Hepatocyte (in vitro differentiated cells): ENCODE results near the gene UNG. TPM values are rescaled to one million over a fixed set of nuclear protein-coding genes. Genes with fewer than 3 reads are reported as not detected.

ENCODE experiments used
- DNase-seq: peaks from one replicate; pipeline ENCODE4 v3.0.0-alpha.2; 2016; ENCODE audit warnings: low spot score
- H2AFZ ChIP-seq: fragments of 200-600 bp; sonication (generic); 2 replicates; pipeline ENCODE4 v1.6.0; 2016; ENCODE audit warnings: antibody characterized with exemption, mild to moderate bottlenecking
- H3K27ac ChIP-seq: fragments of 200-600 bp; sonication (generic); 2 replicates; pipeline ENCODE4 v1.5.1; 2016; ENCODE audit warnings: mild to moderate bottlenecking
- H3K27me3 ChIP-seq: fragments of 200-600 bp; sonication (generic); 2 replicates; pipeline ENCODE4 v1.6.1; 2016
- H3K36me3 ChIP-seq: fragments of 200-600 bp; sonication (generic); replicated peaks from 2 replicates; pipeline ENCODE4 v1.5.1; 2016; ENCODE audit warnings: low read depth; ENCODE audit not compliant: insufficient read depth
- H3K4me1 ChIP-seq: fragments of 200-600 bp; sonication (generic); 2 replicates; pipeline ENCODE4 v1.5.1; 2016; ENCODE audit warnings: mild to moderate bottlenecking, moderate library complexity; ENCODE audit not compliant: insufficient read depth
- H3K4me2 ChIP-seq: fragments of 200-600 bp; sonication (generic); 2 replicates; pipeline ENCODE4 v1.6.0; 2016
- H3K4me3 ChIP-seq: fragments of 200-600 bp; sonication (generic); 2 replicates; pipeline ENCODE4 v1.5.1; 2016; ENCODE audit warnings: mild to moderate bottlenecking
- H3K79me2 ChIP-seq: fragments of 200-600 bp; sonication (generic); 2 replicates; pipeline ENCODE4 v1.6.0; 2017; ENCODE audit warnings: mild to moderate bottlenecking
- H3K9me2 ChIP-seq: fragments of 200-600 bp; sonication (generic); replicated peaks from 2 replicates; pipeline ENCODE4 v1.6.0; 2017; ENCODE audit warnings: mild to moderate bottlenecking; ENCODE audit not compliant: insufficient read depth
- H3K9me3 ChIP-seq: fragments of 200-600 bp; sonication (generic); 2 replicates; pipeline ENCODE4 v1.5.1; 2016; ENCODE audit warnings: low read depth, mild to moderate bottlenecking
- H4K20me1 ChIP-seq: fragments of 200-600 bp; sonication (generic); 2 replicates; pipeline ENCODE4 v1.6.0; 2016; ENCODE audit warnings: mild to moderate bottlenecking; ENCODE audit not compliant: insufficient read depth, poor library complexity, severe bottlenecking
- EZH2 ChIP-seq: fragments of 200-600 bp; sonication (generic); IDR thresholded peaks from 2 replicates; pipeline ENCODE4 v1.6.1; 2016; ENCODE audit warnings: antibody characterized with exemption, mild to moderate bottlenecking, borderline replicate concordance
- EZH2phosphoT487 ChIP-seq: fragments of 200-600 bp; sonication (generic); IDR thresholded peaks from one replicate; pipeline ENCODE4 v1.6.1; 2018; ENCODE audit warnings: antibody characterized with exemption, mild to moderate bottlenecking, low read depth, moderate library complexity; ENCODE audit not compliant: unreplicated experiment, severe bottlenecking
- WGBS: methylation state at CpG from one replicate; pipeline ENCODE4 v1.1.6; 2016; ENCODE audit warnings: low lambda C conversion rate; ENCODE audit errors: missing lambda C conversion rate; 5-methylcytosine and 5-hydroxymethylcytosine counted together
- polyA plus RNA-seq: library from polyadenylated mRNA; unstranded; fragments of >200 nt; fragmentation: Nextera tagmentation; extraction: Ambion mirVana; gene quantifications from 2 replicates; pipeline ENCODE4 v1.2.1, GENCODE V29; 2016
- total RNA-seq: library from RNA; depleted of rRNA; stranded (reverse); fragments of >200 nt; gene quantifications from 2 replicates; pipeline ENCODE4 v1.2.3, GENCODE V29; 2014
- TF ChIP-seq, protein P1 (sequence below): fragments of 200-600 bp; sonication (generic); IDR thresholded peaks from 2 replicates; pipeline ENCODE4 v1.5.1; 2016; ENCODE audit warnings: antibody characterized with exemption, mild to moderate bottlenecking; ENCODE audit not compliant: poor library complexity

UNG gene
- total and polyA plus RNA-seq, 2 experiments from 2014 or later, result 35.7 to 41.2 TPM

DNA sequence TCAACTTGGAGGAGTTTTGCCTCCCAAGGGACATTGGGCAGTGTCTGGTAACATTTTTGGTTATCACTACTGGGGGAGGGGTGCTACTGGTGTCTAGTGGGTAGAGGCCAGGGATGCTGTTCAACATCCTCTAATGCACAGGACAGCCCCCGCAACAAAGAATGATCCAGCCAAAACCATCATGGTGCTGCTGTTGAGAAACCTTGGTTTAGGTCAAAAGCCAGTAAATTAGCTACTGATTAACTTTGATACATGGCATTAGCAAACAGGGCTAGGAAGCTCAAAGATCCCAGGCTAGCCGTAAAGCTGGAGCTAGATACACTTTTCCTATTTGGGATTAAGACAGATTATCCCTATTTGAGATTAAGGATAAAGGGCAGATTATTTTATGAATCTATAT is 13.0 kb upstream of the UNG start:
- no peak overlapping the region for H2AFZ ChIP-seq
- H3K9me2 ChIP-seq, result no peaks in the 10 kb centered on the region
- H3K36me3 ChIP-seq, result no peaks in the 10 kb centered on the region
- H3K4me3 ChIP-seq, result no peak overlapping the region
- no peaks in the 10 kb centered on the region for H3K27me3 ChIP-seq
- no peaks in the 10 kb centered on the region for H4K20me1 ChIP-seq
- TF ChIP-seq EZH2phosphoT487, result no peak
- no peak for TF ChIP-seq EZH2
- TF ChIP-seq, protein P1, sequence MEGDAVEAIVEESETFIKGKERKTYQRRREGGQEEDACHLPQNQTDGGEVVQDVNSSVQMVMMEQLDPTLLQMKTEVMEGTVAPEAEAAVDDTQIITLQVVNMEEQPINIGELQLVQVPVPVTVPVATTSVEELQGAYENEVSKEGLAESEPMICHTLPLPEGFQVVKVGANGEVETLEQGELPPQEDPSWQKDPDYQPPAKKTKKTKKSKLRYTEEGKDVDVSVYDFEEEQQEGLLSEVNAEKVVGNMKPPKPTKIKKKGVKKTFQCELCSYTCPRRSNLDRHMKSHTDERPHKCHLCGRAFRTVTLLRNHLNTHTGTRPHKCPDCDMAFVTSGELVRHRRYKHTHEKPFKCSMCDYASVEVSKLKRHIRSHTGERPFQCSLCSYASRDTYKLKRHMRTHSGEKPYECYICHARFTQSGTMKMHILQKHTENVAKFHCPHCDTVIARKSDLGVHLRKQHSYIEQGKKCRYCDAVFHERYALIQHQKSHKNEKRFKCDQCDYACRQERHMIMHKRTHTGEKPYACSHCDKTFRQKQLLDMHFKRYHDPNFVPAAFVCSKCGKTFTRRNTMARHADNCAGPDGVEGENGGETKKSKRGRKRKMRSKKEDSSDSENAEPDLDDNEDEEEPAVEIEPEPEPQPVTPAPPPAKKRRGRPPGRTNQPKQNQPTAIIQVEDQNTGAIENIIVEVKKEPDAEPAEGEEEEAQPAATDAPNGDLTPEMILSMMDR, result no peak
- no peak for DNase-seq
- no peaks in the 10 kb centered on the region for H3K4me1 ChIP-seq
- WGBS, result 70% methylated on average over 2 of the region's 2 CpGs
- H3K27ac ChIP-seq, result no peak overlapping the region
- no peaks in the 10 kb centered on the region for H3K9me3 ChIP-seq
- H3K4me2 ChIP-seq, result no peak overlapping the region
- H3K79me2 ChIP-seq, result no peaks in the 10 kb centered on the region

DNA sequence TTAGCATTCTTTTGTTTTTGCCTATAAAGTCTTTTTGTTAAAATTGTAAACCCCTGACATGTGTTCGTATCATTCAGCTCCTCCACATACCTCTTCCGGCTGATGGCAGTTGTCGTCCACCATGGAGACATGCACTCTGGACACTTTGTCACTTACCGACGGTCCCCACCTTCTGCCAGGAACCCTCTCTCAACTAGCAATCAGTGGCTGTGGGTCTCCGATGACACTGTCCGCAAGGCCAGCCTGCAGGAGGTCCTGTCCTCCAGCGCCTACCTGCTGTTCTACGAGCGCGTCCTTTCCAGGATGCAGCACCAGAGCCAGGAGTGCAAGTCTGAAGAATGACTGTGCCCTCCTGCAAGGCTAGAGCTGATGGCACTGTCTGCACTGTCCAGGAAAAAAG is 11.8 kb upstream of the UNG start:
- H3K4me3 ChIP-seq, result no peak overlapping the region
- no peak overlapping the region for H3K4me2 ChIP-seq
- H2AFZ ChIP-seq, result no peak overlapping the region
- H3K36me3 ChIP-seq, result no peaks in the 10 kb centered on the region
- no peaks in the 10 kb centered on the region for H3K27me3 ChIP-seq
- DNase-seq, result no peak
- H3K9me2 ChIP-seq, result no peaks in the 10 kb centered on the region
- H3K79me2 ChIP-seq, result no peaks in the 10 kb centered on the region
- no peaks in the 10 kb centered on the region for H3K9me3 ChIP-seq
- no peaks in the 10 kb centered on the region for H3K4me1 ChIP-seq
- WGBS, result 98% methylated on average over 11 of the region's 11 CpGs
- H4K20me1 ChIP-seq, result no peaks in the 10 kb centered on the region
- TF ChIP-seq EZH2 (no peak), EZH2phosphoT487 (no peak)
- TF ChIP-seq, protein P1, result no peak
- H3K27ac ChIP-seq, result no peak overlapping the region

DNA sequence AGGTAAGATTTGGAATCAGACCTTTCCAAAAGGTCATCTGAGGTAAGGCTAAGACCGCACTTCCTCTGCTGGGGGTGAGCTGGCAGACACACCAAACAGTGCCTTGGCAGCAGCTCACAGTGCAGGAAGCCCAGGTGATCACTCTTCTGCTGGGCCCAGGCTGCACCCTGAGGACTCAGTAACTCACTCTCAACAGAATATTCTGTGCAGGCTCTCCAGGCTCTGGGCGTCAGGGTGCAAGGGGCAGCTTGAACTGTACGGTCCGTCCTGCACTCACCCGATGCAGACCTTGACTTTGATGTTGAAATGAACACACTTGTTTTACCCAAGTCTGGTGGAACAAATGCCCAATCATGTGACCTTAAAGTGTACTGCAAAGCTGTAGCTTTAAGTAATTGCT is 10.1 kb upstream of the UNG start:
- H3K4me1 ChIP-seq, result peaks cover 7% of the 10 kb centered on the region
- no peak overlapping the region for H3K4me2 ChIP-seq
- H4K20me1 ChIP-seq, result no peaks in the 10 kb centered on the region
- TF ChIP-seq EZH2 (no peak), EZH2phosphoT487 (no peak)
- TF ChIP-seq, protein P1, result no peak
- H2AFZ ChIP-seq, result no peak overlapping the region
- H3K4me3 ChIP-seq, result no peak overlapping the region
- H3K9me3 ChIP-seq, result no peaks in the 10 kb centered on the region
- H3K36me3 ChIP-seq, result no peaks in the 10 kb centered on the region
- peaks cover 13% of the 10 kb centered on the region for H3K79me2 ChIP-seq
- no peak overlapping the region for H3K27ac ChIP-seq
- no peak for DNase-seq
- no peaks in the 10 kb centered on the region for H3K27me3 ChIP-seq
- WGBS, result 93% methylated on average over 5 of the region's 5 CpGs
- H3K9me2 ChIP-seq, result no peaks in the 10 kb centered on the region

DNA sequence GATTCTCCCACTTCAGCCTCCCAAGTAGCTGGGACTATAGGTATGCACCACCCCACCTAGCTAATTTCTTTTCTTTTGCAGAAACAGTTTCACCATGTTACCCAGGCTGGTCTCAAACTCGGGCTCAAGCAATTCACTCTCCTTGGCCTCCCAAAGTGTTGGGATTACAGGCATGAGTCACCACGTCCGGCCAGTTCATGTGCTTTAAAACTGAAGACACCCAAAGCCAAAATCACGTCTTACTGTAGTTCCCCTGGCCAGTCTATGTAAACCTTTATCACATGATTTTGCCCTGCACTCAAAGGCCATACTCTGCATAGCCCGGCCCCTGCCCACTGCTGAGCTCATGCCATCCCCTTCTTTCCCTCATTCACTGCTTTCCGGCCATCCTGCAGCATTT is 8.6 kb upstream of the UNG start:
- H2AFZ ChIP-seq, result no peak overlapping the region
- H4K20me1 ChIP-seq, result no peaks in the 10 kb centered on the region
- H3K9me2 ChIP-seq, result no peaks in the 10 kb centered on the region
- H3K27ac ChIP-seq, result no peak overlapping the region
- peaks cover 16% of the 10 kb centered on the region for H3K4me1 ChIP-seq
- no peaks in the 10 kb centered on the region for H3K27me3 ChIP-seq
- no peaks in the 10 kb centered on the region for H3K36me3 ChIP-seq
- H3K79me2 ChIP-seq, result peaks cover 22% of the 10 kb centered on the region
- H3K9me3 ChIP-seq, result no peaks in the 10 kb centered on the region
- WGBS, result 86% methylated on average over 6 of the region's 6 CpGs
- no peak for DNase-seq
- H3K4me3 ChIP-seq, result no peak overlapping the region
- no peak overlapping the region for H3K4me2 ChIP-seq
- TF ChIP-seq EZH2phosphoT487 (no peak), EZH2 (no peak)
- TF ChIP-seq, protein P1, result no peak
